H1 (cell line): ENCODE data around the gene IFIT2. TPM values are rescaled to one million over a fixed set of nuclear protein-coding genes. Genes with fewer than 3 reads are reported as not detected.

ENCODE experiments used
- CTCF ChIA-PET: fragments of 300-600 bp; sonication (Branson Sonifier 250); formaldehyde crosslinking; loops from one replicate; lab custom pipeline; 2021; ENCODE audit not compliant: partially characterized antibody; lab: Charles Lee
- POLR2A ChIA-PET: fragments of 300-600 bp; sonication (Branson Sonifier 250); formaldehyde crosslinking; loops from one replicate; lab custom pipeline; 2021; ENCODE audit warnings: inconsistent platforms; ENCODE audit not compliant: partially characterized antibody; lab: Charles Lee
- DNase-seq, 2 experiments: peaks; one replicate each; pipeline versions ENCODE4 v3.0.0 to v3.0.0-alpha.2; 2010 to 2022; ENCODE audit warnings: low spot score in 2 of 2, low read depth in 1 of 2, mixed read lengths in 1 of 2
- FAIRE-seq: peaks from 2 replicates; lab custom pipeline; 2011; peaks lifted over from hg19 to GRCh38; lab: Jason Lieb, UNC
- H2AFZ ChIP-seq: 2 replicates; pipeline ENCODE4 v1.8.1; 2012; ENCODE audit warnings: low read length, inconsistent platforms
- H2AK5ac ChIP-seq: 2 replicates; pipeline ENCODE4 v1.6.1; 2013; ENCODE audit warnings: low read depth, low read length
- H2BK120ac ChIP-seq: replicated peaks from 2 replicates; pipeline ENCODE3; 2013; ENCODE audit warnings: low read depth, low read length, inconsistent platforms
- H2BK12ac ChIP-seq: 2 replicates; pipeline ENCODE4 v1.6.1; 2013; ENCODE audit warnings: low read depth, low read length
- H2BK15ac ChIP-seq: 2 replicates; pipeline ENCODE4 v1.6.1; 2013; ENCODE audit warnings: low read length
- H2BK20ac ChIP-seq: 2 replicates; pipeline ENCODE4 v1.6.1; 2013; ENCODE audit warnings: low read length
- H2BK5ac ChIP-seq: 2 replicates; pipeline ENCODE4 v1.6.1; 2013; ENCODE audit warnings: low read depth, low read length
- H3K14ac ChIP-seq: 2 replicates; pipeline ENCODE4 v1.6.1; 2013; ENCODE audit warnings: inconsistent platforms; ENCODE audit not compliant: insufficient read length
- H3K18ac ChIP-seq: 2 replicates; pipeline ENCODE4 v1.6.1; 2013; ENCODE audit warnings: low read length; ENCODE audit errors: extremely low read depth
- H3K23ac ChIP-seq: 2 replicates; pipeline ENCODE4 v1.6.1; 2013; ENCODE audit warnings: inconsistent platforms; ENCODE audit not compliant: insufficient read length
- H3K23me2 ChIP-seq: 2 replicates; pipeline ENCODE4 v1.6.1; 2013; ENCODE audit warnings: low read depth, low read length
- H3K27ac ChIP-seq: 2 replicates; pipeline ENCODE4 v1.6.1; 2011; ENCODE audit warnings: low read depth, low read length, inconsistent platforms
- H3K27me3 ChIP-seq, 4 experiments: replicated peaks in 1 of 4; 1 replicate in 1 of 4; 2 replicates in 3 of 4; pipeline versions ENCODE4 v1.6.1 to v1.8.1; 2011 to 2013; ENCODE audit warnings: low read length in 3 of 4, mild to moderate bottlenecking in 3 of 4, inconsistent platforms in 2 of 4, mixed read lengths in 2 of 4, moderate library complexity in 1 of 4; ENCODE audit not compliant: control insufficient read depth in 3 of 4, insufficient read depth in 3 of 4; ENCODE audit errors: extremely low read depth in 1 of 4
- H3K36me3 ChIP-seq, 4 experiments: 2 replicates each; pipeline versions ENCODE4 v1.6.1 to v1.8.1; 2011 to 2013; ENCODE audit warnings: mild to moderate bottlenecking in 4 of 4, low read length in 3 of 4, moderate library complexity in 2 of 4, control low read depth in 1 of 4, inconsistent platforms in 1 of 4; ENCODE audit not compliant: insufficient read depth in 4 of 4, control insufficient read depth in 2 of 4
- H3K4ac ChIP-seq: replicated peaks from 2 replicates; pipeline ENCODE3; 2013; ENCODE audit warnings: low read length, low read depth, mixed read lengths, inconsistent platforms; ENCODE audit not compliant: insufficient read length
- H3K4me1 ChIP-seq, 4 experiments: replicated peaks in 1 of 4; 1 replicate in 1 of 4; 2 replicates in 3 of 4; pipeline versions ENCODE4 v1.6.1 to v1.8.1; 2011 to 2013; ENCODE audit warnings: low read length in 3 of 4, inconsistent platforms in 2 of 4, mixed read lengths in 1 of 4; ENCODE audit not compliant: insufficient read depth in 4 of 4, control insufficient read depth in 3 of 4
- H3K4me2 ChIP-seq, 2 experiments: 2 replicates each; pipeline versions ENCODE4 v1.6.1 to v1.8.1; 2011 to 2013; ENCODE audit warnings: low read depth in 2 of 2, low read length in 2 of 2, control low read depth in 1 of 2, inconsistent platforms in 1 of 2, mild to moderate bottlenecking in 1 of 2; ENCODE audit not compliant: insufficient read depth in 1 of 2
- H3K4me3 ChIP-seq, 4 experiments: fragments of 200-600, 300-600 bp in 1 of 4; sonication (generic), shearing (Covaris generic), sonication (Bioruptor Twin) in 1 of 4; 2 replicates each; pipeline versions ENCODE4 v1.5.1 to v1.8.1; 2011 to 2016; ENCODE audit warnings: low read length in 4 of 4, low read depth in 3 of 4, control low read depth in 2 of 4, inconsistent platforms in 2 of 4, mild to moderate bottlenecking in 2 of 4, mixed read lengths in 1 of 4, moderate library complexity in 1 of 4; ENCODE audit not compliant: insufficient read depth in 2 of 4; ENCODE audit errors: extremely low read depth in 1 of 4
- H3K56ac ChIP-seq: replicated peaks from 2 replicates; pipeline ENCODE3; 2013; ENCODE audit warnings: low read depth, mild to moderate bottlenecking, mixed read lengths, low read length, inconsistent platforms; ENCODE audit not compliant: insufficient read length
- H3K79me1 ChIP-seq: 2 replicates; pipeline ENCODE4 v1.6.1; 2013; ENCODE audit warnings: low read depth, low read length, control low read depth
- H3K79me2 ChIP-seq, 2 experiments: 2 replicates each; pipeline versions ENCODE4 v1.6.1 to v1.8.1; 2012 to 2013; ENCODE audit warnings: low read length in 2 of 2, mild to moderate bottlenecking in 2 of 2, inconsistent platforms in 1 of 2; ENCODE audit not compliant: insufficient read depth in 2 of 2, control insufficient read depth in 1 of 2
- H3K9ac ChIP-seq, 4 experiments: replicated peaks in 1 of 4; 1 replicate in 1 of 4; 2 replicates in 3 of 4; pipeline versions ENCODE4 v1.6.1 to v1.8.1; 2011 to 2013; ENCODE audit warnings: low read depth in 3 of 4, low read length in 3 of 4, control low read depth in 2 of 4, mild to moderate bottlenecking in 2 of 4, moderate library complexity in 2 of 4, inconsistent platforms in 1 of 4; ENCODE audit errors: extremely low read depth in 1 of 4
- H3K9me3 ChIP-seq, 2 experiments: 2 replicates each; pipeline versions ENCODE4 v1.6.1 to v1.8.1; 2012 to 2013; ENCODE audit warnings: mild to moderate bottlenecking in 2 of 2, moderate library complexity in 2 of 2, control low read depth in 1 of 2, inconsistent platforms in 1 of 2, low read depth in 1 of 2, low read length in 1 of 2, mixed read lengths in 1 of 2; ENCODE audit not compliant: insufficient read depth in 2 of 2
- H4K20me1 ChIP-seq, 2 experiments: replicated peaks in 1 of 2; 2 replicates each; pipeline versions ENCODE3 to v1.8.1; 2011 to 2013; ENCODE audit warnings: inconsistent platforms in 2 of 2, low read length in 2 of 2, mild to moderate bottlenecking in 1 of 2; ENCODE audit not compliant: insufficient read depth in 2 of 2, control insufficient read depth in 1 of 2
- H4K5ac ChIP-seq: 2 replicates; pipeline ENCODE4 v1.6.1; 2013; ENCODE audit warnings: low read length, low read depth, mixed read lengths, inconsistent platforms; ENCODE audit not compliant: insufficient read length
- H4K8ac ChIP-seq: 2 replicates; pipeline ENCODE4 v1.8.0; 2013; ENCODE audit warnings: mild to moderate bottlenecking, moderate library complexity, low read length, inconsistent platforms; ENCODE audit not compliant: insufficient read depth; ENCODE audit errors: extremely low read depth
- H4K91ac ChIP-seq: replicated peaks from 2 replicates; pipeline ENCODE3; 2013; ENCODE audit warnings: low read length, mixed read lengths, inconsistent platforms; ENCODE audit not compliant: insufficient read length
- BCL11A ChIP-seq, 2 experiments: IDR thresholded peaks; one replicate each; pipeline ENCODE4 v1.6.1; 2011; ENCODE audit warnings: low read depth in 2 of 2, low read length in 2 of 2, mild to moderate bottlenecking in 2 of 2
- HDAC2 ChIP-seq, 2 experiments: fragments of 300-600 bp in 1 of 2; sonication (generic) in 1 of 2; IDR thresholded peaks; 2 replicates each; pipeline ENCODE4 v1.6.1; 2011 to 2012; ENCODE audit warnings: low read depth in 2 of 2, low read length in 2 of 2, mild to moderate bottlenecking in 2 of 2, moderate library complexity in 2 of 2, borderline replicate concordance in 1 of 2, inconsistent platforms in 1 of 2
- JUND ChIP-seq: IDR thresholded peaks from 2 replicates; pipeline ENCODE4 v1.6.1; 2011; ENCODE audit warnings: mild to moderate bottlenecking, improper control_type of control experiment, low read length
- NRF1 ChIP-seq: IDR thresholded peaks from 2 replicates; pipeline ENCODE4 v1.6.1; 2011; ENCODE audit warnings: mild to moderate bottlenecking, low read depth, low read length, improper control_type of control experiment
- RBBP5 ChIP-seq: IDR thresholded peaks from 2 replicates; pipeline ENCODE4 v1.7.1; 2012; ENCODE audit warnings: low read depth, mild to moderate bottlenecking, inconsistent platforms, low read length, moderate library complexity, borderline replicate concordance
- TAF1 ChIP-seq: IDR thresholded peaks from 2 replicates; pipeline ENCODE4 v1.6.1; 2011; ENCODE audit warnings: mild to moderate bottlenecking, low read depth, low read length
- TEAD4 ChIP-seq: IDR thresholded peaks from 2 replicates; pipeline ENCODE4 v1.6.1; 2012; ENCODE audit warnings: low read depth, low read length, inconsistent platforms, mixed read lengths
- WGBS, 2 experiments: shearing (Covaris generic) in 1 of 2; methylation state at CpG; one replicate each; pipeline versions ENCODE4 v1.1.6 to v1.1.7; 2013 to 2015; ENCODE audit warnings: low lambda C conversion rate in 2 of 2, mixed read lengths in 2 of 2, inconsistent platforms in 1 of 2, low coverage in 1 of 2, missing lambda C conversion rate in 1 of 2; ENCODE audit not compliant: insufficient replicate concordance in 2 of 2, insufficient coverage in 1 of 2, insufficient read length in 1 of 2; ENCODE audit errors: extremely low coverage in 1 of 2, missing lambda C conversion rate in 1 of 2; 5-methylcytosine and 5-hydroxymethylcytosine counted together
- polyA plus RNA-seq, 7 experiments: library from polyadenylated mRNA; depleted of rRNA in 3 of 7; stranded (reverse) in 5 of 7; unstranded in 2 of 7; fragments of >200 nt in 5 of 7; fragments of 200-250 nt in 2 of 7; gene quantifications; 1 replicate in 5 of 7; 2 replicates in 1 of 7; 4 replicates in 1 of 7; pipeline versions ENCODE4 v1.2.1 to v1.2.3, GENCODE V29; 2011 to 2013; ENCODE audit warnings: missing spikeins in 2 of 7, mixed read lengths in 2 of 7
- total RNA-seq: library from RNA; stranded (reverse); fragmentation: NEBNext Ultra II Directional; extraction: Animal tissue kit (Norgen Biotek cat#: 25700); gene quantifications from 2 replicates; pipeline ENCODE4 v1.2.1, GENCODE V29; 2021

The IFIT2 gene
- total and polyA plus RNA-seq, 2 of the 8 experiments (the other 6 are each of a cell fraction or from before 2014, with no cell fraction given) = 0.03 to 0.35 TPM

DNA sequence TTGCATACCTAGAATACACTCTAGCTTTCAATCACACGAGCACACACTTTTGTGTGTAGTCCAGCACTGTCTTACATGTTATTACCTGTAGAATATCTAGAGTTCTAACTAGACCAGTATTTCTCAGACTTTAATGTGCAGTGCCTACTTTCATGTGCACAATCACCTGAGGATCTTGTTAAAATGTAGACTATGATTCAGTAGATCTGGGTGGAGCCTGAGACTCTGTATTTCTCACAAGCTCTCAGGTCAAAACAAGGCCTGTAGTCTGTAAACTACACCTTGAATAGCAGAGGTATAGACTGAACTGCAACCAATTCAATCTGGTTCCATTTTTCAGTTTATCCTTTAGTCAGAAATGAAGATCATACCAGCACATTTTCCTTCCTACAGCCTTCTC, 11.1 kb downstream of the IFIT2 start:
- Histone ChIP-seq H4K8ac (no peak overlapping the region), H4K5ac (no peak overlapping the region), H4K20me1 (no peaks in the 10 kb centered on the region), H3K4me3 (no peak overlapping the region), H3K4me1 (no peaks in the 10 kb centered on the region; a peak in 1 of 7 replicates), H2BK20ac (no peak overlapping the region), H2AK5ac (no peak overlapping the region), H3K79me2 (no peaks in the 10 kb centered on the region), H2BK15ac (no peak overlapping the region), H3K56ac (no peak overlapping the region), H3K14ac (no peak overlapping the region), H2BK120ac (no peak overlapping the region), H3K4ac (no peak overlapping the region), H3K9ac (no peak overlapping the region), H3K27ac (no peak overlapping the region), H3K79me1 (no peaks in the 10 kb centered on the region), H3K23ac (no peak overlapping the region), H4K91ac (no peak overlapping the region), H2BK5ac (no peak overlapping the region), H2AFZ (no peak overlapping the region), H3K27me3 (no peaks in the 10 kb centered on the region), H3K18ac (no peak overlapping the region), H3K4me2 (no peak overlapping the region), H3K36me3 (no peaks in the 10 kb centered on the region), H3K23me2 (no peaks in the 10 kb centered on the region), H3K9me3 (peaks cover 0 to 2% of the 10 kb centered on the region in 2 experiments; a peak in 1 of 4 replicates), H2BK12ac (no peak overlapping the region)
- CTCF ChIA-PET = interaction anchor here (1.0 kb wide), 1 partner anchor 56 kb away, joined by 5 read pairs; no protein-coding TSS in a partner anchor
- WGBS, 2 experiments = 88% methylated on average over 1 of the region's 1 CpG; no CpG with 5 or more reads in 1 of the 2 experiments
- FAIRE-seq (no peak), DNase-seq (no peak)
- POLR2A ChIA-PET = no interaction called here
- TF ChIP-seq TAF1 = no peak
- no peak for TF ChIP-seq TEAD4
- TF ChIP-seq BCL11A (IDR thresholded peaks at IDR 0.05; ENCODE audit: low read depth in 2 of 2, low read length in 2 of 2) = no peak
- no peak for TF ChIP-seq HDAC2 (IDR thresholded peaks at IDR 0.05; ENCODE audit: borderline replicate concordance in 1 of 2, low read depth in 2 of 2, low read length in 2 of 2)
- TF ChIP-seq NRF1 = no peak
- TF ChIP-seq JUND = no peak
- no peak for TF ChIP-seq RBBP5
